H1 (cell line): ENCODE results near the gene CS. TPM values are rescaled to one million over a fixed set of nuclear protein-coding genes. Genes with fewer than 3 reads are reported as not detected.

Experiments used
- CTCF ChIA-PET: fragments of 300-600 bp; sonication (Branson Sonifier 250); formaldehyde crosslinking; loops from one replicate; lab custom pipeline; 2021; ENCODE audit not compliant: partially characterized antibody; lab: Charles Lee
- POLR2A ChIA-PET: fragments of 300-600 bp; sonication (Branson Sonifier 250); formaldehyde crosslinking; loops from one replicate; lab custom pipeline; 2021; ENCODE audit warnings: inconsistent platforms; ENCODE audit not compliant: partially characterized antibody; lab: Charles Lee
- DNase-seq, 2 experiments: peaks; one replicate each; pipeline versions ENCODE4 v3.0.0 to v3.0.0-alpha.2; 2010 to 2022; ENCODE audit warnings: low spot score in 2 of 2, low read depth in 1 of 2, mixed read lengths in 1 of 2
- FAIRE-seq: peaks from 2 replicates; lab custom pipeline; 2011; peaks lifted over from hg19 to GRCh38; lab: Jason Lieb, UNC
- H2AFZ ChIP-seq: 2 replicates; pipeline ENCODE4 v1.8.1; 2012; ENCODE audit warnings: low read length, inconsistent platforms
- H2AK5ac ChIP-seq: 2 replicates; pipeline ENCODE4 v1.6.1; 2013; ENCODE audit warnings: low read depth, low read length
- H2BK120ac ChIP-seq: replicated peaks from 2 replicates; pipeline ENCODE3; 2013; ENCODE audit warnings: low read depth, low read length, inconsistent platforms
- H2BK12ac ChIP-seq: 2 replicates; pipeline ENCODE4 v1.6.1; 2013; ENCODE audit warnings: low read depth, low read length
- H2BK15ac ChIP-seq: 2 replicates; pipeline ENCODE4 v1.6.1; 2013; ENCODE audit warnings: low read length
- H2BK20ac ChIP-seq: 2 replicates; pipeline ENCODE4 v1.6.1; 2013; ENCODE audit warnings: low read length
- H2BK5ac ChIP-seq: 2 replicates; pipeline ENCODE4 v1.6.1; 2013; ENCODE audit warnings: low read depth, low read length
- H3K14ac ChIP-seq: 2 replicates; pipeline ENCODE4 v1.6.1; 2013; ENCODE audit warnings: inconsistent platforms; ENCODE audit not compliant: insufficient read length
- H3K18ac ChIP-seq: 2 replicates; pipeline ENCODE4 v1.6.1; 2013; ENCODE audit warnings: low read length; ENCODE audit errors: extremely low read depth
- H3K23ac ChIP-seq: 2 replicates; pipeline ENCODE4 v1.6.1; 2013; ENCODE audit warnings: inconsistent platforms; ENCODE audit not compliant: insufficient read length
- H3K23me2 ChIP-seq: 2 replicates; pipeline ENCODE4 v1.6.1; 2013; ENCODE audit warnings: low read depth, low read length
- H3K27ac ChIP-seq: 2 replicates; pipeline ENCODE4 v1.6.1; 2011; ENCODE audit warnings: low read depth, low read length, inconsistent platforms
- H3K27me3 ChIP-seq, 4 experiments: replicated peaks in 1 of 4; 1 replicate in 1 of 4; 2 replicates in 3 of 4; pipeline versions ENCODE4 v1.6.1 to v1.8.1; 2011 to 2013; ENCODE audit warnings: low read length in 3 of 4, mild to moderate bottlenecking in 3 of 4, inconsistent platforms in 2 of 4, mixed read lengths in 2 of 4, moderate library complexity in 1 of 4; ENCODE audit not compliant: control insufficient read depth in 3 of 4, insufficient read depth in 3 of 4; ENCODE audit errors: extremely low read depth in 1 of 4
- H3K36me3 ChIP-seq, 4 experiments: 2 replicates each; pipeline versions ENCODE4 v1.6.1 to v1.8.1; 2011 to 2013; ENCODE audit warnings: mild to moderate bottlenecking in 4 of 4, low read length in 3 of 4, moderate library complexity in 2 of 4, control low read depth in 1 of 4, inconsistent platforms in 1 of 4; ENCODE audit not compliant: insufficient read depth in 4 of 4, control insufficient read depth in 2 of 4
- H3K4ac ChIP-seq: replicated peaks from 2 replicates; pipeline ENCODE3; 2013; ENCODE audit warnings: low read length, low read depth, mixed read lengths, inconsistent platforms; ENCODE audit not compliant: insufficient read length
- H3K4me1 ChIP-seq, 4 experiments: replicated peaks in 1 of 4; 1 replicate in 1 of 4; 2 replicates in 3 of 4; pipeline versions ENCODE4 v1.6.1 to v1.8.1; 2011 to 2013; ENCODE audit warnings: low read length in 3 of 4, inconsistent platforms in 2 of 4, mixed read lengths in 1 of 4; ENCODE audit not compliant: insufficient read depth in 4 of 4, control insufficient read depth in 3 of 4
- H3K4me2 ChIP-seq, 2 experiments: 2 replicates each; pipeline versions ENCODE4 v1.6.1 to v1.8.1; 2011 to 2013; ENCODE audit warnings: low read depth in 2 of 2, low read length in 2 of 2, control low read depth in 1 of 2, inconsistent platforms in 1 of 2, mild to moderate bottlenecking in 1 of 2; ENCODE audit not compliant: insufficient read depth in 1 of 2
- H3K4me3 ChIP-seq, 4 experiments: fragments of 200-600, 300-600 bp in 1 of 4; sonication (generic), shearing (Covaris generic), sonication (Bioruptor Twin) in 1 of 4; 2 replicates each; pipeline versions ENCODE4 v1.5.1 to v1.8.1; 2011 to 2016; ENCODE audit warnings: low read length in 4 of 4, low read depth in 3 of 4, control low read depth in 2 of 4, inconsistent platforms in 2 of 4, mild to moderate bottlenecking in 2 of 4, mixed read lengths in 1 of 4, moderate library complexity in 1 of 4; ENCODE audit not compliant: insufficient read depth in 2 of 4; ENCODE audit errors: extremely low read depth in 1 of 4
- H3K56ac ChIP-seq: replicated peaks from 2 replicates; pipeline ENCODE3; 2013; ENCODE audit warnings: low read depth, mild to moderate bottlenecking, mixed read lengths, low read length, inconsistent platforms; ENCODE audit not compliant: insufficient read length
- H3K79me1 ChIP-seq: 2 replicates; pipeline ENCODE4 v1.6.1; 2013; ENCODE audit warnings: low read depth, low read length, control low read depth
- H3K79me2 ChIP-seq, 2 experiments: 2 replicates each; pipeline versions ENCODE4 v1.6.1 to v1.8.1; 2012 to 2013; ENCODE audit warnings: low read length in 2 of 2, mild to moderate bottlenecking in 2 of 2, inconsistent platforms in 1 of 2; ENCODE audit not compliant: insufficient read depth in 2 of 2, control insufficient read depth in 1 of 2
- H3K9ac ChIP-seq, 4 experiments: replicated peaks in 1 of 4; 1 replicate in 1 of 4; 2 replicates in 3 of 4; pipeline versions ENCODE4 v1.6.1 to v1.8.1; 2011 to 2013; ENCODE audit warnings: low read depth in 3 of 4, low read length in 3 of 4, control low read depth in 2 of 4, mild to moderate bottlenecking in 2 of 4, moderate library complexity in 2 of 4, inconsistent platforms in 1 of 4; ENCODE audit errors: extremely low read depth in 1 of 4
- H3K9me3 ChIP-seq, 2 experiments: 2 replicates each; pipeline versions ENCODE4 v1.6.1 to v1.8.1; 2012 to 2013; ENCODE audit warnings: mild to moderate bottlenecking in 2 of 2, moderate library complexity in 2 of 2, control low read depth in 1 of 2, inconsistent platforms in 1 of 2, low read depth in 1 of 2, low read length in 1 of 2, mixed read lengths in 1 of 2; ENCODE audit not compliant: insufficient read depth in 2 of 2
- H4K20me1 ChIP-seq, 2 experiments: replicated peaks in 1 of 2; 2 replicates each; pipeline versions ENCODE3 to v1.8.1; 2011 to 2013; ENCODE audit warnings: inconsistent platforms in 2 of 2, low read length in 2 of 2, mild to moderate bottlenecking in 1 of 2; ENCODE audit not compliant: insufficient read depth in 2 of 2, control insufficient read depth in 1 of 2
- H4K5ac ChIP-seq: 2 replicates; pipeline ENCODE4 v1.6.1; 2013; ENCODE audit warnings: low read length, low read depth, mixed read lengths, inconsistent platforms; ENCODE audit not compliant: insufficient read length
- H4K8ac ChIP-seq: 2 replicates; pipeline ENCODE4 v1.8.0; 2013; ENCODE audit warnings: mild to moderate bottlenecking, moderate library complexity, low read length, inconsistent platforms; ENCODE audit not compliant: insufficient read depth; ENCODE audit errors: extremely low read depth
- H4K91ac ChIP-seq: replicated peaks from 2 replicates; pipeline ENCODE3; 2013; ENCODE audit warnings: low read length, mixed read lengths, inconsistent platforms; ENCODE audit not compliant: insufficient read length
- ASH2L ChIP-seq: fragments of 200-600, 300-600 bp; sonication (generic); IDR thresholded peaks from one replicate; pipeline ENCODE4 v1.7.1; 2017; ENCODE audit warnings: low read length
- BRCA1 ChIP-seq: IDR thresholded peaks from 2 replicates; pipeline ENCODE4 v1.6.1; 2012; ENCODE audit warnings: low read depth, low read length, improper control_type of control experiment
- CEBPB ChIP-seq: IDR thresholded peaks from 2 replicates; pipeline ENCODE4 v1.6.1; 2012; ENCODE audit warnings: low read depth, low read length
- CTBP2 ChIP-seq: IDR thresholded peaks from 2 replicates; pipeline ENCODE4 v1.7.0; 2011; ENCODE audit warnings: borderline replicate concordance, mild to moderate bottlenecking, moderate library complexity, mixed read lengths, low read length; ENCODE audit not compliant: insufficient read depth, insufficient read length
- EZH2 ChIP-seq: fragments of 200-600 bp; sonication (generic); IDR thresholded peaks from 2 replicates; pipeline ENCODE4 v1.7.1; 2012; ENCODE audit warnings: low read depth, mild to moderate bottlenecking, moderate library complexity, low read length, inconsistent platforms; ENCODE audit not compliant: severe bottlenecking
- FOSL1 ChIP-seq: IDR thresholded peaks from 2 replicates; pipeline ENCODE4 v1.6.1; 2011; ENCODE audit warnings: mild to moderate bottlenecking, low read depth, low read length, moderate library complexity; ENCODE audit not compliant: insufficient read depth
- HDAC2 ChIP-seq, 2 experiments: fragments of 300-600 bp in 1 of 2; sonication (generic) in 1 of 2; IDR thresholded peaks; 2 replicates each; pipeline ENCODE4 v1.6.1; 2011 to 2012; ENCODE audit warnings: low read depth in 2 of 2, low read length in 2 of 2, mild to moderate bottlenecking in 2 of 2, moderate library complexity in 2 of 2, borderline replicate concordance in 1 of 2, inconsistent platforms in 1 of 2
- HDAC6 ChIP-seq: IDR thresholded peaks from one replicate; pipeline ENCODE4 v1.7.1; 2012; ENCODE audit warnings: low read depth, mild to moderate bottlenecking, inconsistent platforms, low read length, moderate library complexity
- RAD21 ChIP-seq, 2 experiments: IDR thresholded peaks in 1 of 2; conservative IDR thresholded peaks in 1 of 2; 2 replicates each; pipeline ENCODE4 v1.6.1; 2011; ENCODE audit warnings: low read depth in 2 of 2, low read length in 2 of 2, improper control_type of control experiment in 1 of 2, inconsistent platforms in 1 of 2, mild to moderate bottlenecking in 1 of 2, moderate library complexity in 1 of 2
- RFX5 ChIP-seq: IDR thresholded peaks from 2 replicates; pipeline ENCODE4 v1.6.1; 2011; ENCODE audit warnings: low read depth, low read length, improper control_type of control experiment, borderline replicate concordance
- SIRT6 ChIP-seq: IDR thresholded peaks from one replicate; pipeline ENCODE4 v1.7.1; 2012; ENCODE audit warnings: low read length, inconsistent platforms
- SP4 ChIP-seq: IDR thresholded peaks from 2 replicates; pipeline ENCODE4 v1.6.1; 2012; ENCODE audit warnings: low read length, inconsistent platforms
- TAF1 ChIP-seq: IDR thresholded peaks from 2 replicates; pipeline ENCODE4 v1.6.1; 2011; ENCODE audit warnings: mild to moderate bottlenecking, low read depth, low read length
- ZNF274 ChIP-seq: IDR thresholded peaks from 2 replicates; pipeline ENCODE4 v1.7.0; 2012; ENCODE audit warnings: low read length, borderline replicate concordance; ENCODE audit errors: extremely low read depth
- WGBS, 2 experiments: shearing (Covaris generic) in 1 of 2; methylation state at CpG; one replicate each; pipeline versions ENCODE4 v1.1.6 to v1.1.7; 2013 to 2015; ENCODE audit warnings: low lambda C conversion rate in 2 of 2, mixed read lengths in 2 of 2, inconsistent platforms in 1 of 2, low coverage in 1 of 2, missing lambda C conversion rate in 1 of 2; ENCODE audit not compliant: insufficient replicate concordance in 2 of 2, insufficient coverage in 1 of 2, insufficient read length in 1 of 2; ENCODE audit errors: extremely low coverage in 1 of 2, missing lambda C conversion rate in 1 of 2; 5-methylcytosine and 5-hydroxymethylcytosine counted together
- polyA plus RNA-seq, 7 experiments: library from polyadenylated mRNA; depleted of rRNA in 3 of 7; stranded (reverse) in 5 of 7; unstranded in 2 of 7; fragments of >200 nt in 5 of 7; fragments of 200-250 nt in 2 of 7; gene quantifications; 1 replicate in 5 of 7; 2 replicates in 1 of 7; 4 replicates in 1 of 7; pipeline versions ENCODE4 v1.2.1 to v1.2.3, GENCODE V29; 2011 to 2013; ENCODE audit warnings: missing spikeins in 2 of 7, mixed read lengths in 2 of 7
- total RNA-seq: library from RNA; stranded (reverse); fragmentation: NEBNext Ultra II Directional; extraction: Animal tissue kit (Norgen Biotek cat#: 25700); gene quantifications from 2 replicates; pipeline ENCODE4 v1.2.1, GENCODE V29; 2021

CS gene
- total and polyA plus RNA-seq, 2 of the 8 experiments (the other 6 are each of a cell fraction or from before 2014, with no cell fraction given), result 96.6 to 238 TPM

GRCh38 chr12:56348776-56349175, 48.6 kb upstream of the CS start:
- Histone ChIP-seq H3K9ac (no peak overlapping the region), H3K4me1 (no peaks in the 10 kb centered on the region), H4K20me1 (no peaks in the 10 kb centered on the region), H3K4me3 (no peak overlapping the region), H3K27ac (no peak overlapping the region), H4K5ac (no peak overlapping the region), H2BK12ac (no peak overlapping the region), H2BK5ac (no peak overlapping the region), H3K23ac (no peak overlapping the region), H3K4ac (no peak overlapping the region), H2AK5ac (no peak overlapping the region), H3K23me2 (no peaks in the 10 kb centered on the region), H3K18ac (no peak overlapping the region), H4K91ac (no peak overlapping the region), H2BK15ac (no peak overlapping the region), H3K4me2 (no peak overlapping the region), H3K14ac (no peak overlapping the region), H4K8ac (no peak overlapping the region), H3K79me1 (no peaks in the 10 kb centered on the region; the same call in 1 of the 2 replicates), H2AFZ (no peak overlapping the region), H3K9me3 (no peaks in the 10 kb centered on the region; a peak in 1 of 4 replicates), H2BK20ac (no peak overlapping the region), H3K79me2 (no peaks in the 10 kb centered on the region), H3K36me3 (peaks cover 14 to 54% (median 34%) of the 10 kb centered on the region in 4 experiments), H3K27me3 (no peaks in the 10 kb centered on the region), H3K56ac (no peak overlapping the region), H2BK120ac (no peak overlapping the region)
- DNase-seq, result no peak
- whole genome bisulfite sequencing, 2 experiments, result 94% methylated on average over 5 of the region's 5 CpGs; no CpG with 5 or more reads in 1 of the 2 experiments
- POLR2A ChIA-PET, result interaction anchor here (1.0 to 4.3 kb wide), 3 partner anchors 10 to 33 kb away, joined by 3 to 20 read pairs (median 8); partner anchors contain the start of genes CNPY2 and IL23A
- CTCF ChIA-PET, result interaction anchor here (1.0 to 3.5 kb wide), 3 partner anchors 11 to 245 kb away, joined by 3 to 19 read pairs (median 7); partner anchors contain the start of genes IL23A and STAT2
- FAIRE-seq, result no peak
- TF ChIP-seq ZNF274, result no peak
- no peak for TF ChIP-seq FOSL1
- no peak for TF ChIP-seq CEBPB
- TF ChIP-seq SIRT6, result no peak
- TF ChIP-seq EZH2, result no peak
- no peak for TF ChIP-seq SP4
- TF ChIP-seq HDAC2 (IDR thresholded peaks at IDR 0.05; ENCODE audit: borderline replicate concordance in 1 of 2, low read depth in 2 of 2, low read length in 2 of 2), result no peak
- TF ChIP-seq RAD21 (IDR thresholded peaks at IDR 0.05 in 1 of 2, conservative IDR thresholded peaks at IDR 0.05 in 1 of 2; ENCODE audit: low read depth in 2 of 2, low read length in 2 of 2), result no peak
- TF ChIP-seq BRCA1, result no peak
- TF ChIP-seq CTBP2, result no peak
- no peak for TF ChIP-seq TAF1
- no peak for TF ChIP-seq HDAC6
- no peak for TF ChIP-seq ASH2L
- no peak for TF ChIP-seq RFX5
